Mesenteric fat pad (tissue), 1 donor: ENCODE data around the gene CIB4. TPM values are rescaled to one million over a fixed set of nuclear protein-coding genes. Genes with fewer than 3 reads are reported as not detected.

ENCODE experiments used
- DNase-seq: peaks from one replicate; pipeline ENCODE4 v3.0.0-alpha.2; 2020; ENCODE audit warnings: low spot score
- total RNA-seq: library from RNA; stranded (reverse); fragmentation: NEBNext Ultra II Directional; extraction: Animal tissue kit (Norgen Biotek cat#: 25700); gene quantifications from one replicate; pipeline ENCODE4 v1.2.1, GENCODE V29; 2021
- donor health status: DM: yes; HTN: yes; CAD: no.

The CIB4 gene
- total RNA-seq, 1 donor from 2014 or later = not detected

DNA sequence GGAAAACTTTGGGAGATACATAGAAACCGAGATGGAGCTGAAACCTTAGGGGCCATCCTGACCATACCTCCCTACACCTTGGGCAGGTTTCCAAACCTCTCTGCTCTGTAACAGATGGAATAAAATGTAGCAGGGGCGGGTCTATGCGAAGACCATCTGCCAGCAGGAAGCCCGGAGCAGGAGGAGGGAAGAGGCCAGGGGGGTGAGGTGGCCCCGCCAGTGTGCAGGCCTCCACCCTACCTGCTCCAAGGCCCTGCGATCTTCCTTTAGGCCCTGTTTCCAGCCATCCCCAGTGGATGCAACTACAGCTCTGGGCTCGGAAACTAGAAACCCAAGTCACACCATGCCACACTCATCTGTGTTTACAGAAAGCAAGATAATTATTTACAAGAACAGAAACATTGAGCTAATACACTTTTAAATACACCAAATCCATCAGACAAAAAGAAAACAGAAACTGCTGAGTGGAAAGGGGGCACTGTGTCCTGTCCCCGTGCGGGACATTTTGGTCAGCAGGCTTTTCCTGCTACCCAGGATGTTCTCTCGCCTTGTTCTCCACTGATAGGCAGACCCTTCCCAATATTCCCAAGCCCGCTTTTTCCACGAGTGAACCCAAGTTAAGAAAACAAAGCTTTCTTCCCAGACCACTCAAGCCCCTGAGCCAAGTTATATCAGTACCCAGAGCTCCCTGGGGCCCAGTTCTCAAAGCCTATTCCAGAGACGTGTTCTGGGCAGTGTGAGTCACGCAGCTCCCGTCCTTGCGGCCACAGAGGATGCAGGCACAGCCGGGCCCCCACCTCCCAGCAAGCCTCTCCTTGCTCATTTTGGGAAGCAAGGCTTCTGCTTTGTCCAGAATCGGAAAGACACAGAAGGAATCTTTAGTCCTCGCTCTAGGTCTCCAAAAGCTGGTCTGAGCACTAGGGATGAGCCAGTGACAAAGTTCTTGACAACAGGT lies 17.3 kb downstream of the CIB4 start:
- peak; percentile 86 for DNase-seq

DNA sequence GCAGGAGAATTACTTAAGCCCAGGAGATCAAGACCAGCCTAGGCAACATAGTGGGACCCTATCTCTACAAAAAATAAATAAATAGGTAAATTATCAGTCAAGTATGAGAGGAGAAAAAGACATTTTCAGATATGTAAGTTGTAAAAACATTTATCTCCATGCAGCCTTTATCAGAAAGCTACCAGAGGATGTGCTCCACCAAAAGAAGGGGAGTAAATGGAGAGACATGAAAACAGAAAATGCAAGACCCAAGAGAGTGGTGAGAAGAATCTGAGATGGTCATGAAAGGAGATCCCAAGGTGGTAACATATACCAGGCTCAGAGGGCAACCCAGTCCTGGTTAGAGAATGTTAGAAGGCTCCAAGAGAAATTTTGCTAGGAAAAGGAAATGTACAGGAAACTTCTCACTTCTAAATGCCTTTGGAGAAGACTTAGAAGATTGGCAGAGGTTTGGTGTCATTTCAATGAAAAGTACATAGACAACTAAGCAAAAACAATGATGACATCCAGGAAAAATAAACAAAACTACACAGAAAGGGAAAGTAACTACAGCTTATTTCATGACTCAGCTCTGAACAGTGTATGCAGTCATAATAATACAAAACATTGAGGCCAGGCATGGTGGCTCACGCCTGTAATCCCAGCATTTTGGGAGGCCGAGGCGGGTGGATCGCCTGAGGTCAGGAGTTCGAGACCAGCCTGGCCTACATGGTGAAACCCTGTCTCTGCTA lies 19.5 kb downstream of the CIB4 start:
- DNase-seq = no peak

DNA sequence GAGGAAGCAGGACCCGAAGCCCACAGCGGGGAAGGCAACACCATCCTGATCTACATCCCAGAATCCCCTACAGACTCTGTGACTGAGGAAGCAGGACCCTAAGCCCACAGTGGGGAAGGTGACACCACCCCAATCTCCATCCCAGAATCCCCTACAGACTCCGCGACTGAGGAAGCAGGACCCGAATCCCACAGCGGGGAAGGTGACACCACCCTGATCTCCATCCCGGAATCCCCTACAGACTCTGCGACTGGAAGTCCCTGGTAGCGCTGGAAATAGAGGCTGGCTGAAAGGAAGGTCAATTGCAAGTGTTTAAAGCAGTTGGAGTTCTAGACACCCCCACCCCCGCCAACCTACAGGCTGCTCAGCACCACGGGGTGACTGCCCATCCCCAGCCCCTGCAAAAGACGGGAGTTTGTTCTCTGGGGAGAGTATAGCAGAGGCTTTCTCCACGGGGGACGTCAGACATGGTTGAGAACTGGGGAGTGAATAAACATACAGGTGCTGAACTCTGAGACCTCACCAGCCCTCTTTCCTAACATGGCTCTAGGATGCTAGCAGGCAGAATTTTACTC lies 21.0 kb downstream of the CIB4 start:
- peak; percentile 35 for DNase-seq

DNA sequence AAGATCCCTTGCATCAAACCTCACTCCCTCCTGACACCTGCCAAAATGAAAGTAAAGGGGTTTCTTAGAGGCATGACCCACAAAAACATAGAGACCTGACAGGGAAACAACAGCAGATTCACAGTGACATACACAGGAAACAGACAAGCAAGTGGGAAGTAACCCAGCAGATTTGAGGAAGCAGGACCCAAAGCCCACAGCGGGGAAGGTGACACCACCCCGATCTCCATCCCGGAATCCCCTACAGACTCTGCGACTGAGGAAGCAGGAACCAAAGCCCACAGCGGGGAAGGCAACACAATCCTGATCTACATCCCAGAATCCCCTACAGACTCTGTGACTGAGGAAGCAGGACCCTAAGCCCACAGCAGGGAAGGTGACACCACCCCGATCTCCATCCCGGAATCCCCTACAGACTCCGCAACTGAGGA lies 21.6 kb downstream of the CIB4 start:
- DNase-seq = peak; percentile 62

DNA sequence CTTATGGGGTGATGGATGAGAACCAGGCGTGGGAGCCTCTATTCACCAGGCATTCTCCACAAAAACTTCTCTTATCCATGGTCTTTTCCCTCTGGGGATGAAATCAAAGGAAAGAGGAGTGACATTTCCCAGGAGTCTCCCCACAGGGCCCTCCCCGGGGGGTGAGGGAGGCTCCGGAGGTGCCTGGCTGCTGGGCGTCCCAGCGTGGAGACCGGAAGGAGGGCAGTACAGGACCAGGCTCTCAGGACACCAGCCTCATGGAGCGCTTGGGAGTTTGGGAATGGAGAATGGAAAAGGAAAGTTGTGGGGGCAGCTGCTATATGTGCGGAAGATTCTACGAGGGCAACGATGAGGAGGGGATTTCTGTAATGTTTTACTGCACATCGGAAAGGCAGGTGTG lies 22.1 kb downstream of the CIB4 start:
- peak; percentile 68 for DNase-seq

DNA sequence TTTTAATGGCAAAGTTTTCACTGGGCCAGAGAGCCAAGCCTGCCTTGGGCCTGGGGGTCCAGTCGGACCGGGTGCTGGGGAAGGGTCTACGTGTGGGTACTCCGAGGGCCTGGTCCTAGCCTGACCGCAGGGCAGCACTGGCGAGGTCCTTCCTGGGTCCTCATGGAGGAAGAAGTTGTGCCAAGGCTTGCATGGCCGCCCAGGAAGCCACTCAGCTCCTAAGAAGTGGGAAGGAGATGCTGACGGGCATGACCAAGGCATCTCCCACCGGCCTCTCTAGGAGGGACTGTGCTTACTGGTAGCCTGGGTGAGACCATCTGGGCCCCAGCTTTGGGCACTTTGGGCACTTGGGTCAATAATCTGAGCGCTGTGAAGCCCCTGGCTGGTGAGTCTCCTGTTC lies 22.6 kb downstream of the CIB4 start:
- peak; percentile 81 for DNase-seq

DNA sequence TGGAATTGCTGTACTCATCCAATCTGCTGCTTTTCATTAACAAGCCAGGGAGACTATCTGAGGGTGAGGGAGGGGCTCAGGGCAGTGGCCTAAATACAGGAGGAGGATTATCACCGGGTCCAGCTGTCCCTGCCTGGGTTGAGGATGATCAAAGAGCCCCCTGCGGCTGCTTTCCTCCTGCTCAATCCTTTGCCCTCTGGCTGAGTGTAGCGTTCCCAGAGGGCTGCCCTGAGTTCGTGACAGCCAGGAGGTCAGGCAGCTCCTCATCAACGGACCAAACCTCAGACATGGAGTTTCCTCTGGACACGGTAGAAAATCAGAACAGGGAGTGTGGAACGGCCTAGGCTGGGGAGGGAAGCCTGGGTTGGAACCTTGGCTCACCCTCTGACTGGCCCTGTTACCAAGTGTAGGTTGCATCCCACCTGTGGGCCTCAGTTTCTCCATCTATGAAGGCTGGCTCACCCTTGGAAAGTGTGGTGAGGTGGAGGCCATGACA lies 23.5 kb downstream of the CIB4 start:
- peak; percentile 64 for DNase-seq

DNA sequence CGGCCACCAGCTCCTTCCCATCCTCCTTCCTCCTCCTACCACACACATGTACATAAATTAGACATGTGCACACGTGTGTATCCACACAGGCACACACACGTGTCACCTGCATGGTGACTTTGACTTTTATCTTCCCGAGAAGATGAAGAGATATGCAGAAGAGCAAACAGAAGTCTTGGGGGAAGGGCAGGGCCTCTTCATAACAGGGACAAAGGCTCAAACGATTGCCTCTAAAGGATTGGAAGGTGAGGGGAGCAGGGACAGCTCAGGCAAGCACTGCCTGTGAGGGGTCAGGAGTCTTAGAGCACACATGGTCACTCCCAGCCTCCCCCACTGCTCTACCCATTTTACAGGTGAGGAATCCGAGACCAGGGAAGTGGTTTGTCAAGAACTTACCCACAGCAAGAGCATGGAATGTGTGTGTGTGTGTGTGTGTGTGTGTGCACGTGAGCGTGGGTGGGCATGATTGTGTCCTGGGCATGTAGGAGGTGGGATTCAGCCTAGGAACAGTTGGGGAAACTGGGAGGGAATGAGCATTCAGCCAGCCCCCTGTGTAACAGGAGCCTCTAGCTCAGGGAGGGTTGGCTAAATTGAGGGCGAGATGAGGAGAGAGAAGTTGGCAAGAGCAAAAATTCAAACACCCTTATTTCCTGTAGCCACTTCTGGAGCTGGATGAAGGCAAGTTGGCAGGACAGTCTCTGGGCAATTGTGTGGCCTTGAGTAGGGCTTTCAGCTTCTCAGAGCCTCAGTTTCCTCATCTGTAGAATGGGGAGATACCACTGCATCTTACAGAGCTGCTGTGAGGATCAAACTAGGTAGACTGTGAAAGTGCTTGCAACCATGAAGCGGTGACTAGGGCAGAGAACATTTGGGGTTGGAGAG lies 24.2 kb downstream of the CIB4 start:
- DNase-seq = peak; percentile 78

DNA sequence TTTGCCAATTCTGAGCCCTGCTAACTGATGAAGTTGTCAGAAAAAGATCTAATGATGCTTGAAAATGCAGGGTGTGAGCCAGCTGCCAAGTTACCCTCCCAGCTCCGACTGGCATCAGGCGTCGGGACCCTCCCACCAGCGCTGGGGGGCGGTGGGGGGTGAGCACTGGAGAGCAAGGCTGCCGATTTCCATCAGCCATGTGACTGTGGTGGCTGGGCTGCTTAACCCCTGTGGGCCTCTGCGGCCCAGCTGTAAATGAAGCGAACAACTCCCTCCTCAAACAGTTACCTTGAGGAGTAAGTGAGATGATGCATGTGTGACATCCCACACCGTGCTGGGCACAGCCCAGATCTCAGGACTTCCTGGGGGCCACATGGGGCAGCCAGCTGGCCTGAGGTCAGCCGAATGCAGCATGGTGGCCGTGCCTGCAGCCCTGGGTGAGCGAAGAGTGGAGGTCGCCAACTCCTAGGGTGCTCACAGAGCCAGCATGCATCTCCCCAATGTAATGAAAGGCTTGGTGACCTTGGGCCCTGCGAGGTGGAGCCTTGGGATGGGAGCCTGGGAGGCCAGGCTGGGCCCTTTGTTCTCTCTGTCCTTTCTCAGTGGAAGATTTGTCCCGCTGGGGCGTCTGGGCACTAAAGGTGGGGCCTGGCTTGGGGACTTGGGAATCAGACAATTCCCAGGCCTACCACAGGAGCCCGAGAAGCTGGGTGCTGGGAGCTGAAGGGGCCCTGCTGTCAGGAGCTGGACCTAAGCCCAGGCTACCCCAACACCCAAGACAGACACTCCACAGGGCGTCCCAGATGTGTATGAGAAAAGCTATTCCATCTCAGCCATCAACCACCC lies 25.1 kb downstream of the CIB4 start:
- peak; percentile 76 for DNase-seq

DNA sequence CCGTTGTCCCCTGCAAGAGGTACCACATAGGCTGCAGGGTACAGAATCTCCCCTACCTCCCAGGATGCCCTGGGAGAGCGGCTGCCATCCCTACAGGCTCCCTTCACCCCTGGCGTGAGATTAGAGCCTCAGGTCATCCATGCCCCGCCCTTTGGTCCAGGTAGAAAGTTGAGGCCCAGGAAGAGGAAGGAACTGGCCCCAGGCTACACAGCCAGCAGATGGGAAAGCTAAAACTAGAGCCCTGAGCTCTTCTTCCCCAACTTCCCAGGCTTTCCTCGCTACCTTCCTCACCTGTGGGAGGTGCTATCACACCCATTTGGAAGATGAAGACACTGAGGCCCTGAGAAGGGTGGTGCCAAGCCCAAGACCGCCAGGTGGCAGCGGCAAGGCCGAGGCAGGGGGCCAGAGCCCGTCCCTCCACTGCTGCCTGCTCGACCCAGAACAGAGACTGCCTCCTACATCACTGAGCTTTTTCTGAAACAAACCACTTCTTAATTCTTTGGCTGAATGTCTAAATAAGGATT lies 25.8 kb downstream of the CIB4 start:
- no peak for DNase-seq

DNA sequence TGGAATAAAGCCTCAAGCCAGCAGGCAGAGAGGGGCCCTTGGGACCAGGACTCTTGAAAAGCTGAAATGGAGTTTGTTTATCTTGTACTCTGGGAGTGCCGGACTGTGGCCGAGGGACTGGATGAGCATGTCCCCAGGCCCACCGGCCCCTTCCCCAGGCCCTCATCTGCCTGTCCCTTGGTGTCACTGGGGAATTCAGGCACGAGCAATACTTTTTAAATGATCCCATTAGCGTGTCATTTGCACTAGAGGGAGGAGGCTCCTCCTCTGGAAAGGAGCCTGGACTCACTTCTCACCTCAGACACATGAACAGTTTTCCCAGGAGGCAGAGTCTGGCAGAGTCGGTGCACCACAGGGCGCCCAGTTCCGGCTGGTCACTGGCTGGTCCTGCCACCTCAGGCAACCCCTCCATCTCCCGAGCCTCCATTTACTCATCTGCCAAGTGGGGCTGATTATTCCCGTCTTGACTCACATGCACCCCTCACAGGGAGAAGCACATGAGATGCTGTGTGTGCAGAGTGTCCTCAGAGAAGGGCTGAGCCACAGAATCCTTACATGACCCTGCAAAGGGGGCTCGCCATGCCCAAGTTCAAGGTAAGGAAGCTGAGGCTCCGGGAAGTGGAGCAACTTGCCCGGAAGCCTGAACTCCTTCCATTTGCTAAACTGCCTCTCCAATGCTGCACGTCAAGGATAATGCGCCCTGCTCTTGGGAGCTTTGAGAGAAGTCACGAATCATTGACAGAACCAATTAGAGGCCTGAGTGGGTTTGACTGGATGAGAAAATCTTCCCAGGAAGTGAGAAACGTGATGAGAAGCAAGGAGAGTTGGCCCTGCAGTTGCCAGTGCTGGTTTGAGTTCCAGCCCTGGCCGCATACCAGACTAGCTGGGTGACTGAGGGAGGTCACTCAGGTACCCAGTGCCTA lies 26.7 kb downstream of the CIB4 start:
- DNase-seq = peak; percentile 68

DNA sequence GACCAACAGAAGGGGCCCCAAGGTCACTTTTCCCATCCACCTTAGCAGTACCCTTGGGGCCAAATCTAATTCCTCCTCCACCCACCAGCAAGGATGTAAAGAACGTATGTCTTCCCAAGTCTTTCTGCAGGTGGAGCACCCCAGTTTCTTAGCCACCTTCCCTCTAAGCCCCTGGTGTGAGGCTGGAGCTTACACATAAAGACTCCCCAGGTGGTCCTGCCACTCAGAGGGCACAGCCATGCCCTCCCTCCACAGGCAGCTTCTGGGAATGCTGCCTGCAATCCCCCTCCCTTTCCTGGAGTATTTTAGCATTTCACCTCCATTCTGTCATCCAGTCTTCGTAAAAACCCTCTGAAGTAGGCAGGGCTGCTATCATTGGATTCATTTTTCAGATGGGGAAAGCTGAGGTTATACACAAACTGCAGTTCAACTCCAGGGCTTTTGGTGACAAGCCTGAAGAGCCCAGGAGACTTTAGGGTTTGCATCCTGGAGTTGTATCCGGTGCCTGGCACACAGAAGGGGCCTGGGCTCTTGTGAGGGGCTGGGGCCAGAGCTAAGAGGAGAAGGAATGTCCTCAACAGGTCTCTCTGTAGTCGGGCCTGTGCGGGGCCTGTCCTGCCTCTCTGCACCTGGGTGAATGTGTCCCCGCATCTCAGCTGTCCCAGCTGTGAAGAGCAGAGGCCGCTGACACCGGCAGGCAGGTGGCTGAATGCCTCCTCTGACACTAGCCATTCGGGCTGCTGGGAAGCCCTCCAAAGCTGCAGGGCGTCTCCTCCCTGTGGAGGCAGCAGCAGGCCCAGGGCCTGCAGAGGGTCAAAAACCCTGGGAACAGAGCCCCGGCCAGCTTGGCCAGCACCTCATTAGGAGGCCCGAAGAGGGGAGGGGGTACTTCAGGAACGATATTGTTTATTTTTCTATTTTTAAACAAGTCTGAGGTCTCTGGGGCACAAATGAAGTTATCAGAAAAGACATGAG lies 27.6 kb downstream of the CIB4 start:
- DNase-seq = peak; percentile 69

DNA sequence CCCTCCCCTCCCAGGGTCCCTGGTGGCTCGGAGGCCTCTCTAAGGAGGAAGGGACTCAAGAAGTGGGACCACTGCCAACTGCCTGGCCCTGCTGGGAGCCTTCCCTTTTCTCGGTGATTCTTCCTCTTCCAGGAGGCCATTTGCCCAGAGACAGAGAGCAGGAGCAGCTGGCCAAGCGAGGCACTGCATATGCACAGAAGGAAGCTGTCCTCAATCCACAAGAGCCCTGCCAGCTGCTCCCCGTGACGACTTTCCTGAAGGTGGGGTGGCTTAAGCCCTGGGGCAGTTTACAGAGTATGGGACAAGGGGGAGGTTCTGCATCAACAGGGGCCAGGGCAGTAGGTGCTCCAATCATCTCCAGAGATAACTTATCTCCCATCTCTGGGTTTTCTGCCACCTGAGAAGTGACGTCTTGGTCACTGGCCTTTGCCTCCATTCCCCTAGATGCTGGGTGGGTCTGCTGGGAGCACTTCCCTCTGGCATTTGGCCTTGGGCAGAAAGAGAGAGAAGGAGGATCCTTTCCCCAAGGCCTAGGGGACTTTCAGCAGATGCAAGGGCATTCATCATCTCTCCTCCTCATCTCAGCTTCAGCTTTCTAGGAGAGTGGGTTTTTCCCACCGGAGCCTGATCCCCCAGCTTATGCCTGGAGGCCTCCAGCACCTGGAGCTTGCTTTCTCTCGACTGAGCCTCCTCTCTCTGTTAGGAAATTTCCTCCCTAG lies 28.5 kb downstream of the CIB4 start:
- DNase-seq = peak; percentile 87

DNA sequence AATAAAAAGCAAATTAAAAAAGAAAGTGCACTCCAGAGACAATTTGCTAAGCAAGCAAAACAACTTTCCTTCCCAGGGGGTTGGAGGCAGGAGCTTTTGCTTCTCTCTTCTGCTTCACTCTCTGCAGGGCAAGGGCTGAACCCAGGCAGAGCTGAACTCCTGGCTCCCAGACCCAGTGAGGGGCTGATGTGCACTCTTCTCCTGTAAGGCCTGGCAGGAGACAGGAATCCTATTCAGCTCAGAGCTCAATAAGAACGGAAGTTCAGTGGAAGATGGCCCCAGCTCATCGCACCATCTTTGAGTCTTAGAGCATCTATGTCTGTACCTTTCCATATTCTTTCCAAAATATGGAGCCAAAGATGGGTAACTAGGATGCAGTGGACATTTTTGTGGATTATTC lies 29.1 kb downstream of the CIB4 start:
- DNase-seq = no peak

DNA sequence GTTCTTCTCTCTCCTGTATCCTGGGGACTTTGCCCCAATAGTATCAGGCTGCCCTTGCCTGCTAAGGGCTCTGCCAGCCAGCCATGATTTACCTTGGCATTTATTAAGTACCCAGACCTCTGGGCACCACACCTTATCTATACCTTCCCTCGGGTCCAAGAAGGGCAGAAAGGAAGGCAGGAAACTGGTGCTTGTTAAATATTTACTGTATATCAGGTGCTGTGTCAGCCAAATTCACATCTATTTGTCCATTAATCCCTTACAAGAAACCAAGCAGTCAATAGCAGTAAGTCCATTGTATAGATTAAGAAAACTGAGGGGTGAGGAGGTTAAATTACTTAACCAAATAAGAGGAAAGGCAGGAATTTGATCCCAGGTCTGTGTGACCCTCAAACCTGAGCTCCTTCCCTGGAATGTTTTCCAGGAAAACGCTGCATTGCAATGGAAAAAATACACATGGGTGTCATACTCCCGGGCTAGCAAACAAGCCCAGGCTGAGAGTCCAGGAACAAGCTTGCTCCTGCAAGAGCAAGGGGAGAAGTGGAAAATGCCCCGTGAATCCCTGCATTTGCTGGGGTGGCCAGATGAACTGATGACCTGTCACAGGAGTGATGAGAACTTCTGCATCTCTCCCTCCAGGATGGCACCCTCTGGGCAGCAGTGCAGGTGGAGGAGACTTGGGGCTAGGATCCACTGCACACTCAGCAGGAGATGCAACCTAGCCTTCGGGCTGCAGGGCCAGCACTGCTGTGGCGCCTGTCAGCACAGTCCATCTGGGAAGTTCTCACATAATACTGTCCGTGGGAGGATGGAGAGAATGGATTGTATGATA lies 30.4 kb downstream of the CIB4 start:
- DNase-seq = peak; percentile 49

DNA sequence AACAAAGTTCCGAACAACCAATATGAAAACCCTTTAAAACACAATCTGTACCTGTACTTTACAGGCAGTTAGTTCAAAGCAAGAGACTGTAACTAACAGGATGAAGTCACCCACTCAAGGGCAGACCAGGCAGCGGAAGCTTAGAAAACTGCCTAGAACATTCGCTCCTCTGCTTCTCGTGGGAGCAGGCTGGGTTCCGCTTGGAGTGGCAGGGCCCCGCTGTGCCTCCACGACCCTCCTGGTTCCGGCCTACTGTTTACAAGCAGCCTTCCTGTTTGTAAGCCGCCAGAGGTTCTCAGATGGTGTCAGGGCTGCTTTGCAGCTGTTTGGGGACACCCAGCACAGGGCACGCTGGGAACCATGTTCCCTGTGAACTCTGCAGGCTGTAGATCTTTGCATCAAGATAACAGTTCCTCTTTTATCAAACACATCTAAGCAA lies 31.3 kb downstream of the CIB4 start:
- peak; percentile 68 for DNase-seq
